ENCODE measurements around the gene TMEM229B.

- no peak for TF ChIP-seq CTCF (IDR thresholded peaks at IDR 0.05)
- TF ChIP-seq POLR2A (IDR thresholded peaks at IDR 0.05): no peak
Measured at GRCh38 chr14:67441256-67441655, 47.3 kb downstream of the TMEM229B start.

Measured in suprapubic skin (tissue), 3 donors.